PC-3 (cell line): ENCODE measurements around the gene LMBRD1.

Source experiments
- EZH2 ChIP-seq: fragments of 300-600 bp; sonication (generic); IDR thresholded peaks from one replicate; pipeline ENCODE4 v1.6.1; 2017; ENCODE audit warnings: antibody characterized with exemption, mild to moderate bottlenecking, low read length; ENCODE audit not compliant: unreplicated experiment
- EZH2phosphoT487 ChIP-seq: fragments of 300-600 bp; sonication (generic); IDR thresholded peaks from 2 replicates; pipeline ENCODE4 v1.6.1; 2018; ENCODE audit warnings: mild to moderate bottlenecking, antibody characterized with exemption, low read length, borderline replicate concordance
- TF ChIP-seq, protein P1 (sequence below): fragments of 300-600 bp; sonication (generic); conservative IDR thresholded peaks from 2 replicates; pipeline ENCODE4 v1.5.1; 2017; ENCODE audit warnings: antibody characterized with exemption, low read depth, mild to moderate bottlenecking, low read length

DNA sequence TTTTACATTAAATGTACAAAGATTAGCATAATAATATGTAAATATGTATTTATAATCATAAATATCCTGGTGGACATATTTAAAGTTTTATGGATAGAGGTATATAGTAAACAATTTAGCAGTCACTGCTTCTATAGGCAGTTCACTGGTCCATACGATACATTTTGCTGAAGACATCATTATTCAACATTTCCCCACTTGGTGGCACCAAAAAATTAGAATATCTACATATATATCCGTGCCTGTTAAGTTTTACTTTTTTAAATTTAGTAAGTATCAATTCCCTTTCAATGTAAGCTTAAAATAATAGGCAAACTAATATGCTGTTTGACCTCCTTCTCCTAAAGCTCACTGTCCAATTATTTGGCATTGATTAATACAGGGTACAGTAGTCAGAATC lies 64.2 kb downstream of the LMBRD1 start:
- TF ChIP-seq, protein P1, sequence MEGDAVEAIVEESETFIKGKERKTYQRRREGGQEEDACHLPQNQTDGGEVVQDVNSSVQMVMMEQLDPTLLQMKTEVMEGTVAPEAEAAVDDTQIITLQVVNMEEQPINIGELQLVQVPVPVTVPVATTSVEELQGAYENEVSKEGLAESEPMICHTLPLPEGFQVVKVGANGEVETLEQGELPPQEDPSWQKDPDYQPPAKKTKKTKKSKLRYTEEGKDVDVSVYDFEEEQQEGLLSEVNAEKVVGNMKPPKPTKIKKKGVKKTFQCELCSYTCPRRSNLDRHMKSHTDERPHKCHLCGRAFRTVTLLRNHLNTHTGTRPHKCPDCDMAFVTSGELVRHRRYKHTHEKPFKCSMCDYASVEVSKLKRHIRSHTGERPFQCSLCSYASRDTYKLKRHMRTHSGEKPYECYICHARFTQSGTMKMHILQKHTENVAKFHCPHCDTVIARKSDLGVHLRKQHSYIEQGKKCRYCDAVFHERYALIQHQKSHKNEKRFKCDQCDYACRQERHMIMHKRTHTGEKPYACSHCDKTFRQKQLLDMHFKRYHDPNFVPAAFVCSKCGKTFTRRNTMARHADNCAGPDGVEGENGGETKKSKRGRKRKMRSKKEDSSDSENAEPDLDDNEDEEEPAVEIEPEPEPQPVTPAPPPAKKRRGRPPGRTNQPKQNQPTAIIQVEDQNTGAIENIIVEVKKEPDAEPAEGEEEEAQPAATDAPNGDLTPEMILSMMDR = peak; percentile 46; the same call in 1 of the 2 replicates
- TF ChIP-seq EZH2 (no peak), EZH2phosphoT487 (no peak)
